Ishikawa (cell line): Measurements from ENCODE around the gene STAG1.

Experiments
- CEBPB ChIP-seq: IDR thresholded peaks from 2 replicates; pipeline ENCODE4 v1.6.1; 2012
- CREB1 ChIP-seq: IDR thresholded peaks from 2 replicates; pipeline ENCODE4 v1.6.1; 2012; ENCODE audit warnings: low read depth
- EGR1 ChIP-seq: IDR thresholded peaks from 2 replicates; pipeline ENCODE4 v1.6.1; 2012
- EP300 ChIP-seq: IDR thresholded peaks from 2 replicates; pipeline ENCODE4 v1.6.1; 2012; ENCODE audit warnings: borderline replicate concordance
- FOXM1 ChIP-seq: IDR thresholded peaks from 2 replicates; pipeline ENCODE4 v1.6.1; 2012; ENCODE audit warnings: low read depth, borderline replicate concordance
- MAX ChIP-seq: IDR thresholded peaks from 2 replicates; pipeline ENCODE4 v1.6.1; 2012
- NFIC ChIP-seq: IDR thresholded peaks from 2 replicates; pipeline ENCODE4 v1.6.1; 2012
- RAD21 ChIP-seq: IDR thresholded peaks from 2 replicates; pipeline ENCODE4 v1.6.1; 2012; ENCODE audit warnings: low read depth
- REST ChIP-seq: IDR thresholded peaks from 2 replicates; pipeline ENCODE4 v1.6.1; 2012; ENCODE audit warnings: low read depth, mild to moderate bottlenecking
- TAF1 ChIP-seq: IDR thresholded peaks from 2 replicates; pipeline ENCODE4 v1.6.1; 2012; ENCODE audit warnings: low read depth, mild to moderate bottlenecking
- TCF12 ChIP-seq: IDR thresholded peaks from 2 replicates; pipeline ENCODE4 v1.6.1; 2012; ENCODE audit warnings: low read depth
- TEAD4 ChIP-seq: IDR thresholded peaks from 2 replicates; pipeline ENCODE4 v1.6.1; 2012
- USF1 ChIP-seq: IDR thresholded peaks from 2 replicates; pipeline ENCODE4 v1.6.1; 2012
- YY1 ChIP-seq: IDR thresholded peaks from 2 replicates; pipeline ENCODE4 v1.6.1; 2012; ENCODE audit warnings: low read depth
- ZBTB7A ChIP-seq: IDR thresholded peaks from 2 replicates; pipeline ENCODE4 v1.6.1; 2012; ENCODE audit warnings: low read depth

Gene STAG1

DNA sequence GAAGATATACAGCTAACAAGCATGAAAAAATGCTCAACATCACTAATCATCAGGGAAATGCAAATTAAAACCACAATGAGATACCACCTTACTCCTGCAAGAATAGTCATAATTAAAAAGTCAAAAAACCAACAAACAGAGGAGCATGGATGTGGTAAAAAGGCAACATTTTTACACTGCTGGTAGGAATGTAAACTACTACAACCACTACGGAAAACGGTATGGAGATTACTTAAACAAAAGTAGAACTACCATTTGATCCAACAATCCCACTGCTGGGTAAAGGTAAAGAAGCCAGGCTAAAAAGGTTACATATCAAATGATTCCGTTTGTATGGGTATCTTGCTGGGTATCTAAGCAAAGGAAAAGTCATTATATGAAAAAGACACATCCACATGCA is 53.8 kb downstream of the STAG1 start:
- TF ChIP-seq USF1 (no peak), TAF1 (no peak), NFIC (no peak), YY1 (no peak), TCF12 (no peak), EGR1 (no peak), ZBTB7A (no peak), RAD21 (no peak), TEAD4 (no peak), FOXM1 (no peak), MAX (no peak), CEBPB (no peak), EP300 (no peak), CREB1 (no peak), REST (no peak)

- TF ChIP-seq EGR1 = no peak
- no peak for TF ChIP-seq REST
- no peak for TF ChIP-seq CREB1
- TF ChIP-seq ZBTB7A = no peak
- no peak for TF ChIP-seq TAF1
- TF ChIP-seq NFIC = no peak
- TF ChIP-seq RAD21 = no peak
- TF ChIP-seq CEBPB = no peak
- no peak for TF ChIP-seq TCF12
- TF ChIP-seq EP300 = no peak
These were observed 55.4 kb downstream of the STAG1 start for GRCh38 chr3:136696797-136697196.

- TF ChIP-seq FOXM1 (no peak), EGR1 (no peak)
These were observed 57.9 kb downstream of the STAG1 start for GRCh38 chr3:136694321-136694720.

- TF ChIP-seq TEAD4 (no peak), RAD21 (no peak), TCF12 (no peak), NFIC (no peak), TAF1 (no peak), MAX (no peak), YY1 (no peak), CEBPB (no peak), CREB1 (no peak), ZBTB7A (no peak), EGR1 (no peak), EP300 (no peak), USF1 (no peak), REST (no peak), FOXM1 (no peak)
These were observed 61.6 kb downstream of the STAG1 start for GRCh38 chr3:136690599-136690998.

GRCh38 chr3:136685882-136686281 is 66.3 kb downstream of the STAG1 start:
- TF ChIP-seq NFIC (no peak), EGR1 (no peak), ZBTB7A (no peak), TEAD4 (no peak), MAX (no peak), EP300 (no peak), RAD21 (no peak), TAF1 (no peak), YY1 (no peak), REST (no peak), CREB1 (no peak), USF1 (no peak)
